Measurements from ENCODE around the gene CSN3. TPM values are rescaled to one million over a fixed set of nuclear protein-coding genes. Genes with fewer than 3 reads are reported as not detected.

The CSN3 gene
- total RNA-seq, 1 donor from 2014 or later = not detected

DNA sequence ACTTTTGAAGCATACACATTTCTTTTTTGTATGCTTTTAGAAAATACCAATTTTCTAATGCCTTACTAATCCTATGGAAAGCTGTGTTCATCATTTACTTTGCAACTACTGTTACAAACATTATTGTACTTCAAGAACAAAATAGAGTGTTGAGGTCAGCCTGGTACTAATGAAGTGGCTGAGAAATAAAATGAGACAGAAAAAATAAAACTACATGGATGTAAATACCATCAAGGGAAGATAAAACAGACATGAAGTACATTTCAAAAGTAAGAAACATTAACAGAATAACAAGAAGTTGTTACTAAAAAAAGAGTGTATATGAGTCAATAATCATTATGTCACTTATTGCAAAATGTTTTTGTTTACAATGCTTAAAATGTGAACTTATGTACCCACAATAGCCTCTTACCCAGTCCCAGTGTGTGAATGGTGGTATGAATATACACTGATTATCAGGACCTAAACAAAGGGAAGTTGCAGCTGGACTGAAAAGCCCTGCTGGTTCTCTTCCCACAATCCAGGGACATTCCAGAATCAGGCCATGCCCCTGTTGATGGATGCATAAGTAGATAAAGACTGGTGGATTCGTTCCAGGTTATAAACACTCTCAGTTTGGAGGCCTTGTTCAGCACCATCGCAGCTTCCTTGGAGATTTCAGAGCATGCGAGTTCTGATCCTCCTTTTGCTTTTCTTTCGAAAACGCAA is 2.4 kb upstream of the CSN3 start:
- Mint-ChIP-seq H3K27me3 (ENCODE audit: insufficient read depth, low read depth) (no peaks in the 10 kb centered on the region), H3K27ac (no peak overlapping the region), H3K36me3 (no peaks in the 10 kb centered on the region), H3K4me3 (no peak overlapping the region), H3K4me1 (peaks cover 2% of the 10 kb centered on the region), H3K9me3 (no peaks in the 10 kb centered on the region)
- peaks cover 3% of the 10 kb centered on the region for H3K4me1 ChIP-seq
- no peak overlapping the region for H3K27ac ChIP-seq
- H4K20me1 ChIP-seq (ENCODE audit: low read depth) = no peaks in the 10 kb centered on the region
- no peaks in the 10 kb centered on the region for H3K9me3 ChIP-seq (ENCODE audit: low read depth)
- peak; percentile 12 for DNase-seq (ENCODE audit: low spot score)
- no peaks in the 10 kb centered on the region for H3K27me3 ChIP-seq
- no peak overlapping the region for H3K4me3 ChIP-seq
- no peaks in the 10 kb centered on the region for H3K79me2 ChIP-seq (ENCODE audit: low read depth)
- TF ChIP-seq, protein P1, sequence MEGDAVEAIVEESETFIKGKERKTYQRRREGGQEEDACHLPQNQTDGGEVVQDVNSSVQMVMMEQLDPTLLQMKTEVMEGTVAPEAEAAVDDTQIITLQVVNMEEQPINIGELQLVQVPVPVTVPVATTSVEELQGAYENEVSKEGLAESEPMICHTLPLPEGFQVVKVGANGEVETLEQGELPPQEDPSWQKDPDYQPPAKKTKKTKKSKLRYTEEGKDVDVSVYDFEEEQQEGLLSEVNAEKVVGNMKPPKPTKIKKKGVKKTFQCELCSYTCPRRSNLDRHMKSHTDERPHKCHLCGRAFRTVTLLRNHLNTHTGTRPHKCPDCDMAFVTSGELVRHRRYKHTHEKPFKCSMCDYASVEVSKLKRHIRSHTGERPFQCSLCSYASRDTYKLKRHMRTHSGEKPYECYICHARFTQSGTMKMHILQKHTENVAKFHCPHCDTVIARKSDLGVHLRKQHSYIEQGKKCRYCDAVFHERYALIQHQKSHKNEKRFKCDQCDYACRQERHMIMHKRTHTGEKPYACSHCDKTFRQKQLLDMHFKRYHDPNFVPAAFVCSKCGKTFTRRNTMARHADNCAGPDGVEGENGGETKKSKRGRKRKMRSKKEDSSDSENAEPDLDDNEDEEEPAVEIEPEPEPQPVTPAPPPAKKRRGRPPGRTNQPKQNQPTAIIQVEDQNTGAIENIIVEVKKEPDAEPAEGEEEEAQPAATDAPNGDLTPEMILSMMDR (IDR thresholded peaks at IDR 0.05) = no peak
- TF ChIP-seq EZH2phosphoT487 (IDR thresholded peaks at IDR 0.05) (no peak), EZH2 (IDR thresholded peaks at IDR 0.05) (no peak)
- H3K4me2 ChIP-seq = no peak overlapping the region
- H3K9ac ChIP-seq = no peak overlapping the region
- H2AFZ ChIP-seq (replicated peaks) = peak overlapping the region; percentile 15
- no peaks in the 10 kb centered on the region for H3F3A ChIP-seq (ENCODE audit: low read depth)
- H3K36me3 ChIP-seq = no peaks in the 10 kb centered on the region

DNA sequence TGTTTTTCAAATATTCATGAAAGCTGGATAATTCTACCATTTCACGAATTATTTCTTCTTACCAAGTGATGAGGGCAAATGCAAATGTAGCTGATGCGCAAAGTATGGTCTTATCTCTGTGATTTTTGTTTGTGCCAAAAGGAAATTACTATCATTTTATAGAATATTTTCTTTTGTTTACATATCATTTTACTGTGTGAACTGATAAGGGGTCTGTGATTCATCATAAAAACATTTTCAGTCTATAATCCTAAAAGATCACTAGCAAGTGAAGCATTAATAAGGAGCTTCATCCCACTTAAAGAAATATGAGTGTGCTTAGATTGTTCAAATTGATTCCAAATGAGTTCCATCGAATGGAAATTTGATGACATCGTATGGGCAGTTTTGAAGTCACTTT is 694 bp downstream of the CSN3 start:
- DNase-seq (ENCODE audit: low spot score) = no peak
- Histone ChIP-seq H3K27me3 (no peaks in the 10 kb centered on the region), H3K4me1 (peaks cover 3% of the 10 kb centered on the region), H3K4me2 (no peak overlapping the region), H3K9ac (no peak overlapping the region), H3K9me3 (ENCODE audit: low read depth) (no peaks in the 10 kb centered on the region), H3K4me3 (no peak overlapping the region), H3K27ac (no peak overlapping the region), H3K36me3 (no peaks in the 10 kb centered on the region), H2AFZ (replicated peaks) (no peak overlapping the region), H3F3A (ENCODE audit: low read depth) (no peaks in the 10 kb centered on the region), H4K20me1 (ENCODE audit: low read depth) (no peaks in the 10 kb centered on the region), H3K79me2 (ENCODE audit: low read depth) (no peaks in the 10 kb centered on the region)
- no peaks in the 10 kb centered on the region for H3K36me3 Mint-ChIP-seq
- H3K27me3 Mint-ChIP-seq (ENCODE audit: insufficient read depth, low read depth) = no peaks in the 10 kb centered on the region
- H3K4me3 Mint-ChIP-seq = no peak overlapping the region
- H3K27ac Mint-ChIP-seq = no peak overlapping the region
- TF ChIP-seq EZH2phosphoT487 (IDR thresholded peaks at IDR 0.05) (no peak), EZH2 (IDR thresholded peaks at IDR 0.05) (no peak)
- TF ChIP-seq, protein P1 (IDR thresholded peaks at IDR 0.05) = no peak
- peaks cover 2% of the 10 kb centered on the region for H3K4me1 Mint-ChIP-seq
- no peaks in the 10 kb centered on the region for H3K9me3 Mint-ChIP-seq

DNA sequence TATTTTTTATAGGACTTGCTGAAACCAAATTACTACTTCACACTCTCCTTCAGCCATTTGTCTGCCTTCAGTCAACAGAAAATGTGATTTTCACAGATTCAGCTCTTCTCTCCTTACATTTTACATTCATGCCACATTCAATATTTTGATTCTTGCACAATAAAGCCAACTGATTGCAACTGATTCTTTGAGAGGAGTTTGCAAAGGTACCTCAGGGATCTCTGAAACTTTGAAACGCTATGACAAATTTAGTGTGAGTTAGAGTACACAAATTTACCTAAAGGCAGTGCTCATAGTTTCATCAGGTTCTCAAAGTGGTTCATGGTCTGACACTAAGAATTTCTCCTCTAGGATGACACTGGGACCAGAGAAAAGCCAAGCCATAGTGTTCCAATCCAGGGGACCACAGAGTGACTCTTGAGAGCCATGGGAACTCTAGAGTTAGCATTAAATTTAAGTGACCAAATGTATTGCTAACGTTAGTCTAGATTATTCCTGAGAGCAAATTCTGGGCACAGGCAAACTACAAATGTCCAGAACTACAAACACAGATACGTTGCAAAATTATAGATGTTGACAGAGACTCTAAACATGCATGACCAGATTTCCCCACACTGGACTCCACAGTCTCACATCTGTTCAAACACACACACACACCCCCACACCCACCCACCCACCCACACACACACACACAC is 9.0 kb downstream of the CSN3 start:
- no peak overlapping the region for H3K4me2 ChIP-seq
- H3K27me3 Mint-ChIP-seq (ENCODE audit: insufficient read depth, low read depth) = peaks cover 4% of the 10 kb centered on the region
- no peak overlapping the region for H3K27ac Mint-ChIP-seq
- no peak overlapping the region for H3K4me3 ChIP-seq
- no peak overlapping the region for H3K9ac ChIP-seq
- no peak for DNase-seq (ENCODE audit: low spot score)
- no peaks in the 10 kb centered on the region for H3K36me3 ChIP-seq
- H4K20me1 ChIP-seq (ENCODE audit: low read depth) = no peaks in the 10 kb centered on the region
- H3K27ac ChIP-seq = no peak overlapping the region
- H3K9me3 ChIP-seq (ENCODE audit: low read depth) = no peaks in the 10 kb centered on the region
- H3K27me3 ChIP-seq = no peaks in the 10 kb centered on the region
- H3K36me3 Mint-ChIP-seq = no peaks in the 10 kb centered on the region
- H3K79me2 ChIP-seq (ENCODE audit: low read depth) = no peaks in the 10 kb centered on the region
- H3F3A ChIP-seq (ENCODE audit: low read depth) = no peaks in the 10 kb centered on the region
- peak overlapping the region; percentile 50 for H2AFZ ChIP-seq (replicated peaks)
- TF ChIP-seq, protein P1 (IDR thresholded peaks at IDR 0.05) = no peak
- no peaks in the 10 kb centered on the region for H3K4me1 ChIP-seq
- H3K4me3 Mint-ChIP-seq = no peak overlapping the region
- H3K4me1 Mint-ChIP-seq = no peaks in the 10 kb centered on the region
- no peaks in the 10 kb centered on the region for H3K9me3 Mint-ChIP-seq

All from neural progenitor cell (in vitro differentiated cells).